ENCODE results near the gene PRKD1.

DNA sequence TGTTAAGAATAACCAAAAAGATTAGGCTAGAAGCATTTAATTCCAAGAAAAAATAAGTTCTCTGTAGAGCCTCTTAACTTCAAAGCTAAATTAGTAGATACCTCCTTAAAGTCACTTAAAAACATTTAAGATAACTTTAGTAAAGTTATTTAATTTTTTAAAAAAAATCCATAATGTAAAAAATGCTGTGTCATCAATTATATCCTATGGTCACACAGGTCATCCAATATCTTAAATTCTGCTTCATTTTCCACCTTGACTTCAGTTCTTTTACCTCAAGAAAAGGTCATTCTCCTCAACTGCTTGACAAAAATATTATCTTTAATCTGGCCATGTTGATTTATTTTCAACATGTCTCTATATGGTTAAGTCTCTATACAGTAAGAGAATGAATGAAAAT, 274.3 kb downstream of the PRKD1 start:
- TF ChIP-seq, protein P1, sequence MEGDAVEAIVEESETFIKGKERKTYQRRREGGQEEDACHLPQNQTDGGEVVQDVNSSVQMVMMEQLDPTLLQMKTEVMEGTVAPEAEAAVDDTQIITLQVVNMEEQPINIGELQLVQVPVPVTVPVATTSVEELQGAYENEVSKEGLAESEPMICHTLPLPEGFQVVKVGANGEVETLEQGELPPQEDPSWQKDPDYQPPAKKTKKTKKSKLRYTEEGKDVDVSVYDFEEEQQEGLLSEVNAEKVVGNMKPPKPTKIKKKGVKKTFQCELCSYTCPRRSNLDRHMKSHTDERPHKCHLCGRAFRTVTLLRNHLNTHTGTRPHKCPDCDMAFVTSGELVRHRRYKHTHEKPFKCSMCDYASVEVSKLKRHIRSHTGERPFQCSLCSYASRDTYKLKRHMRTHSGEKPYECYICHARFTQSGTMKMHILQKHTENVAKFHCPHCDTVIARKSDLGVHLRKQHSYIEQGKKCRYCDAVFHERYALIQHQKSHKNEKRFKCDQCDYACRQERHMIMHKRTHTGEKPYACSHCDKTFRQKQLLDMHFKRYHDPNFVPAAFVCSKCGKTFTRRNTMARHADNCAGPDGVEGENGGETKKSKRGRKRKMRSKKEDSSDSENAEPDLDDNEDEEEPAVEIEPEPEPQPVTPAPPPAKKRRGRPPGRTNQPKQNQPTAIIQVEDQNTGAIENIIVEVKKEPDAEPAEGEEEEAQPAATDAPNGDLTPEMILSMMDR (IDR thresholded peaks at IDR 0.05), result no peak
- no peak for TF ChIP-seq POLR2A (IDR thresholded peaks at IDR 0.05)
